SH-SY5Y (cell line): Measurements from ENCODE around the gene ZNF668.

Experiments used
- GATA2 ChIP-seq: IDR thresholded peaks from 2 replicates; pipeline ENCODE4 v1.6.1; 2011; ENCODE audit warnings: mild to moderate bottlenecking, low read depth, low read length
- GATA3 ChIP-seq: IDR thresholded peaks from 2 replicates; pipeline ENCODE4 v1.6.1; 2011; ENCODE audit warnings: low read depth, mild to moderate bottlenecking, low read length, moderate library complexity

GRCh38 chr16:31029272-31029671 lies 44.8 kb downstream of the ZNF668 start:
- no peak for TF ChIP-seq GATA2
- no peak for TF ChIP-seq GATA3
